IMR-90 (cell line): ENCODE data around the gene SEC14L1. TPM values are rescaled to one million over a fixed set of nuclear protein-coding genes. Genes with fewer than 3 reads are reported as not detected.

ENCODE experiments used
- ATAC-seq: fragments of 200-7000 bp; cut with Tn5 transposase; 2 replicates; pipeline ENCODE4 v1.9.1; 2020; ENCODE audit warnings: low read depth, mild to moderate bottlenecking, moderate library complexity
- BruUV-seq: library from RNA; stranded (reverse); fragments of 400-500 nt; replicated peaks from 2 replicates; lab custom pipeline; 2021; lab: Mats Ljungman, UMichigan
- CTCF ChIA-PET: fragments of 300-600 bp; formaldehyde crosslinking; extraction: SDS; loops from one replicate; lab custom pipeline; 2021; ENCODE audit warnings: antibody characterized with exemption; lab: Yijun Ruan, JAX
- POLR2A ChIA-PET: fragments of 300-600 bp; sonication (Branson Sonifier 250); formaldehyde crosslinking; loops from one replicate; lab custom pipeline; 2022; ENCODE audit warnings: antibody characterized with exemption; ENCODE audit not compliant: unreplicated experiment; lab: Charles Lee
- DNase-seq: peaks from one replicate; pipeline ENCODE4 v3.0.0; 2013
- H2AFZ ChIP-seq: replicated peaks from 2 replicates; pipeline ENCODE3; 2013; ENCODE audit warnings: low read length, mild to moderate bottlenecking; ENCODE audit not compliant: poor library complexity
- H2AK5ac ChIP-seq: 2 replicates; pipeline ENCODE4 v1.6.1; 2013; ENCODE audit warnings: low read depth, low read length, inconsistent platforms
- H2AK9ac ChIP-seq: replicated peaks from 2 replicates; pipeline ENCODE3; 2013; ENCODE audit warnings: mild to moderate bottlenecking, low read depth, low read length, moderate library complexity; ENCODE audit not compliant: poor library complexity
- H2BK120ac ChIP-seq: 2 replicates; pipeline ENCODE4 v1.6.1; 2013; ENCODE audit warnings: low read depth, low read length, inconsistent platforms
- H2BK15ac ChIP-seq: 3 replicates; pipeline ENCODE4 v1.6.1; 2013; ENCODE audit warnings: low read depth, low read length, inconsistent platforms
- H2BK20ac ChIP-seq: 2 replicates; pipeline ENCODE4 v1.6.1; 2013; ENCODE audit warnings: low read depth, mild to moderate bottlenecking, inconsistent platforms, low read length, moderate library complexity
- H2BK5ac ChIP-seq: 2 replicates; pipeline ENCODE4 v1.6.1; 2013; ENCODE audit warnings: mild to moderate bottlenecking, low read depth, low read length, inconsistent platforms; ENCODE audit not compliant: poor library complexity, severe bottlenecking
- H3K14ac ChIP-seq: replicated peaks from 2 replicates; pipeline ENCODE4 v1.6.1; 2013; ENCODE audit warnings: low read depth, low read length, inconsistent platforms
- H3K18ac ChIP-seq: 2 replicates; pipeline ENCODE4 v1.6.1; 2013; ENCODE audit warnings: low read depth, low read length, control low read depth
- H3K23ac ChIP-seq: 2 replicates; pipeline ENCODE4 v1.6.1; 2013; ENCODE audit warnings: low read depth, low read length, inconsistent platforms
- H3K27ac ChIP-seq: 2 replicates; pipeline ENCODE4 v1.5.1; 2013; ENCODE audit warnings: mild to moderate bottlenecking, control low read depth, low read length; ENCODE audit not compliant: insufficient read depth
- H3K27me3 ChIP-seq: 2 replicates; pipeline ENCODE4 v1.6.1; 2013; ENCODE audit warnings: low read length; ENCODE audit not compliant: control insufficient read depth, insufficient read depth
- H3K36me3 ChIP-seq: 2 replicates; pipeline ENCODE4 v1.6.1; 2013; ENCODE audit warnings: low read length, mixed read lengths; ENCODE audit not compliant: control insufficient read depth, insufficient read depth
- H3K4ac ChIP-seq: 2 replicates; pipeline ENCODE4 v1.6.1; 2013; ENCODE audit warnings: low read depth, low read length, inconsistent platforms
- H3K4me1 ChIP-seq: 2 replicates; pipeline ENCODE4 v1.6.1; 2013; ENCODE audit warnings: low read length, mixed read lengths; ENCODE audit not compliant: control insufficient read depth, insufficient read depth
- H3K4me2 ChIP-seq: 2 replicates; pipeline ENCODE4 v1.6.1; 2013; ENCODE audit warnings: low read depth, mild to moderate bottlenecking, control low read depth, low read length, moderate library complexity
- H3K4me3 ChIP-seq: 2 replicates; pipeline ENCODE4 v1.5.1; 2013; ENCODE audit warnings: low read depth, mild to moderate bottlenecking, control low read depth, low read length, moderate library complexity; ENCODE audit not compliant: insufficient read depth
- H3K56ac ChIP-seq: 2 replicates; pipeline ENCODE4 v1.6.1; 2013; ENCODE audit warnings: low read length, inconsistent platforms; ENCODE audit not compliant: insufficient read depth; ENCODE audit errors: extremely low read depth
- H3K79me1 ChIP-seq, 2 experiments: 2 replicates each; pipeline ENCODE4 v1.6.1; 2013; ENCODE audit warnings: low read length in 2 of 2, inconsistent platforms in 1 of 2, low read depth in 1 of 2
- H3K9ac ChIP-seq: 2 replicates; pipeline ENCODE4 v1.6.1; 2013; ENCODE audit warnings: low read depth, low read length, control low read depth
- H3K9me1 ChIP-seq: 2 replicates; pipeline ENCODE4 v1.6.1; 2013; ENCODE audit warnings: low read length, inconsistent platforms; ENCODE audit not compliant: insufficient read depth
- H3K9me3 ChIP-seq: 2 replicates; pipeline ENCODE4 v1.6.1; 2013; ENCODE audit warnings: low read length; ENCODE audit not compliant: control insufficient read depth, insufficient read depth
- H4K20me1 ChIP-seq: 2 replicates; pipeline ENCODE4 v1.6.1; 2013; ENCODE audit warnings: low read length, inconsistent platforms; ENCODE audit not compliant: insufficient read depth
- H4K5ac ChIP-seq: 2 replicates; pipeline ENCODE4 v1.6.1; 2013; ENCODE audit warnings: mild to moderate bottlenecking, low read depth, low read length, control low read depth
- H4K8ac ChIP-seq, 2 experiments: 2 replicates each; pipeline ENCODE4 v1.6.1; 2013; ENCODE audit warnings: low read depth in 2 of 2, low read length in 2 of 2, control low read depth in 1 of 2, inconsistent platforms in 1 of 2
- H4K91ac ChIP-seq: 2 replicates; pipeline ENCODE4 v1.6.1; 2013; ENCODE audit warnings: low read depth, low read length, inconsistent platforms; ENCODE audit not compliant: insufficient read depth
- BHLHE40 ChIP-seq: fragments of 150-350 bp; IDR thresholded peaks from 2 replicates; pipeline ENCODE4 v1.6.1; 2016; ENCODE audit warnings: mild to moderate bottlenecking, low read depth, low read length
- CEBPB ChIP-seq: IDR thresholded peaks from 2 replicates; pipeline ENCODE4 v1.6.1; 2012; ENCODE audit warnings: low read depth, low read length, improper control_type of control experiment
- CHD1 ChIP-seq: IDR thresholded peaks from 2 replicates; pipeline ENCODE4 v1.6.1; 2012; ENCODE audit warnings: low read depth, low read length, improper control_type of control experiment
- FOS ChIP-seq: fragments of 150-350 bp; IDR thresholded peaks from 2 replicates; pipeline ENCODE4 v1.6.1; 2016; ENCODE audit warnings: low read depth, low read length
- MAFK ChIP-seq: IDR thresholded peaks from 2 replicates; pipeline ENCODE4 v1.6.1; 2012; ENCODE audit warnings: low read depth, low read length, improper control_type of control experiment
- MAZ ChIP-seq: IDR thresholded peaks from 2 replicates; pipeline ENCODE4 v1.6.1; 2012; ENCODE audit warnings: low read depth, mild to moderate bottlenecking, low read length, improper control_type of control experiment, moderate library complexity, borderline replicate concordance
- MXI1 ChIP-seq: IDR thresholded peaks from 2 replicates; pipeline ENCODE4 v1.6.1; 2012; ENCODE audit warnings: low read depth, mild to moderate bottlenecking, low read length, moderate library complexity, borderline replicate concordance
- NFE2L2 ChIP-seq: fragments of 150-350 bp; IDR thresholded peaks from 2 replicates; pipeline ENCODE4 v1.6.1; 2016; ENCODE audit warnings: low read depth, mild to moderate bottlenecking, low read length
- POLR2A ChIP-seq: IDR thresholded peaks from 2 replicates; pipeline ENCODE4 v1.6.1; 2012; ENCODE audit warnings: mild to moderate bottlenecking, low read depth, low read length
- RAD21 ChIP-seq: IDR thresholded peaks from 2 replicates; pipeline ENCODE4 v1.6.1; 2012; ENCODE audit warnings: low read length, improper control_type of control experiment
- RCOR1 ChIP-seq: IDR thresholded peaks from 2 replicates; pipeline ENCODE4 v1.6.1; 2012; ENCODE audit warnings: mild to moderate bottlenecking, low read length, improper control_type of control experiment; ENCODE audit not compliant: insufficient replicate concordance
- RFX5 ChIP-seq: IDR thresholded peaks from 2 replicates; pipeline ENCODE4 v1.8.0; 2012; ENCODE audit warnings: low read depth, mild to moderate bottlenecking, low read length, moderate library complexity
- SMC3 ChIP-seq: fragments of 150-350 bp; IDR thresholded peaks from 2 replicates; pipeline ENCODE4 v1.6.1; 2016; ENCODE audit warnings: low read depth, mild to moderate bottlenecking, antibody characterized with exemption, low read length, moderate library complexity
- WGBS, 2 experiments: methylation state at CpG; one replicate each; pipeline versions ENCODE4 v1.1.5 to v1.1.7; 2013; ENCODE audit warnings: missing lambda C conversion rate in 2 of 2; ENCODE audit not compliant: insufficient read length in 1 of 2; ENCODE audit errors: extremely low coverage in 2 of 2; 5-methylcytosine and 5-hydroxymethylcytosine counted together
- dilution Hi-C: fragments of 300-500 bp; cut with HindIII; formaldehyde crosslinking; loops from one replicate; pipeline ENCODE4 v1.14.3; 2018; ENCODE audit warnings: low sequenced_read_pairs; ENCODE audit not compliant: unreplicated experiment
- in situ Hi-C: fragments of 300-500 bp; cut with MboI; formaldehyde crosslinking; loops from 3 replicates; pipeline ENCODE4 v1.14.3; 2019; ENCODE audit warnings: low sequenced_read_pairs, inconsistent platforms, mixed read lengths
- intact Hi-C: fragments of 100-400 bp; cut with micrococcal nuclease; formaldehyde crosslinking; loops from 2 replicates; pipeline ENCODE4 v1.10.0; 2022
- polyA plus RNA-seq, 3 experiments: library from polyadenylated mRNA; depleted of rRNA; stranded (reverse); fragments of >200 nt; gene quantifications; 2 replicates each; pipeline ENCODE4 v1.2.3, GENCODE V29; 2012; ENCODE audit warnings: low replicate concordance in 1 of 3
- total RNA-seq: library from RNA; depleted of rRNA; stranded (reverse); fragments of >200 nt; gene quantifications from 2 replicates; pipeline ENCODE4 v1.2.3, GENCODE V29; 2012
- TF ChIP-seq, protein P1 (sequence below): fragments of 150-350 bp; IDR thresholded peaks from 2 replicates; pipeline ENCODE4 v1.6.1; 2017; ENCODE audit warnings: mild to moderate bottlenecking, antibody characterized with exemption, low read length, low read depth
- TF ChIP-seq, protein P2 (sequence below): fragments of 150-350 bp; IDR thresholded peaks from 2 replicates; pipeline ENCODE4 v1.6.1; 2016; ENCODE audit warnings: low read depth, mild to moderate bottlenecking, low read length, moderate library complexity, borderline replicate concordance
- TF ChIP-seq, protein P3 (sequence below): conservative IDR thresholded peaks from 2 replicates; pipeline ENCODE4 v1.5.1; 2012; ENCODE audit warnings: mild to moderate bottlenecking, low read depth, low read length, improper control_type of control experiment

SEC14L1 gene
- total and polyA plus RNA-seq, 2 of the 4 experiments (the other 2 are of a cell fraction) = 24.9 to 35.8 TPM

DNA sequence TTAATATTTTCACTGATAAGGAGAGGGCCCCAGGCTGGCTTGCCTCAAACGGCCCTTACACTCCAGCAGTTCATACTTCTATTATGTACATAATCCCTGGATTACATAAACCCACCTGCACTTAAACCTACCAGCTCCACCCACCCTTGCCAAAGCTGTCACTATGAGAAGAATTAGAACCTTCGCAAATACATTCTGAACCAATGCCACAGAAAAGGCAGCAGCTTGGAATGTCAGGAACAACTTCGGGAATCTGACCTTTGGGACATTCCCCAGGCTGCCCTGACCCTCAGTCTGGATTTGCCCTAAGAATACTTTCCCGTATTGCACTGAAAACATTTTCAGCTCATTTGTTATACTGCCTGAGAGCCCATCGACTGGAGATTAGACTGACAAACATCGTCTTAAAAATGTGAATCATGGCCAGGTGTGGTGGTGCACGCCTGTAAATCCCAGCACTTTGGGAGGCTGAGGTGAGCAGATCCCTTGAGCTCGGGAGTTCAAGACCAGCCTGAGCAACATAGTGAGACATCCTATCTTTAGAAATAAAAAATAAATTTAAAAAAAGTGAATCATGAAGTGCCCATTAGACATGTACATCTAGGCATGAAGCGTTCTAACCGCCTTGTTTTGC is 21.0 kb upstream of the SEC14L1 start:
- H3K27me3 ChIP-seq = no peaks in the 10 kb centered on the region
- no peak overlapping the region for H3K27ac ChIP-seq
- H4K91ac ChIP-seq = peak overlapping the region; percentile 40
- no peak overlapping the region for H3K23ac ChIP-seq
- H3K79me1 ChIP-seq = peaks cover 0 to 5% of the 10 kb centered on the region in 2 experiments; a peak in 1 of 4 replicates
- H2BK120ac ChIP-seq = peak overlapping the region; percentile 74
- no peak for ATAC-seq
- DNase-seq = no peak
- peaks cover 19% of the 10 kb centered on the region for H3K4me1 ChIP-seq
- ChIA-PET POLR2A (no interaction called here), CTCF (interaction anchor here (0.6 kb wide), 1 partner anchor 23 kb away, joined by 5 read pairs; no protein-coding TSS in a partner anchor)
- H3K9ac ChIP-seq = no peak overlapping the region
- H2AK9ac ChIP-seq = no peak overlapping the region
- intact Hi-C loops (no loop called here), in situ Hi-C loops (no loop called here), dilution Hi-C loops (no loop called here)
- peaks cover 19% of the 10 kb centered on the region for H3K9me1 ChIP-seq
- H3K14ac ChIP-seq = no peak overlapping the region
- H2BK20ac ChIP-seq = peak overlapping the region; percentile 72; the same call in 1 of the 2 replicates
- no peak overlapping the region for H2AFZ ChIP-seq
- peak overlapping the region; percentile 48; the same call in 1 of the 2 replicates for H3K4ac ChIP-seq
- 79% methylated on average over 7 of the region's 10 CpGs; no CpG with 5 or more reads in 1 of the 2 experiments for WGBS, 2 experiments
- H3K4me3 ChIP-seq = no peak overlapping the region
- no peak overlapping the region for H3K4me2 ChIP-seq
- no peak overlapping the region for H3K56ac ChIP-seq
- H3K9me3 ChIP-seq = no peaks in the 10 kb centered on the region
- H3K36me3 ChIP-seq = no peaks in the 10 kb centered on the region
- H4K20me1 ChIP-seq = no peaks in the 10 kb centered on the region
- no peak overlapping the region for H3K18ac ChIP-seq
- no peak overlapping the region for H2BK5ac ChIP-seq
- peak overlapping the region; percentile 87; the same call in 1 of the 3 replicates for H2BK15ac ChIP-seq
- no TSS peak for BruUV-seq
- no peak overlapping the region for H4K8ac ChIP-seq
- H4K5ac ChIP-seq = no peak overlapping the region
- TF ChIP-seq MAZ (no peak), RAD21 (no peak), CHD1 (no peak), NFE2L2 (no peak), MXI1 (no peak), CEBPB (no peak), POLR2A (no peak), BHLHE40 (no peak), RCOR1 (no peak), SMC3 (no peak), MAFK (no peak), FOS (no peak), RFX5 (no peak)
- TF ChIP-seq, protein P1, sequence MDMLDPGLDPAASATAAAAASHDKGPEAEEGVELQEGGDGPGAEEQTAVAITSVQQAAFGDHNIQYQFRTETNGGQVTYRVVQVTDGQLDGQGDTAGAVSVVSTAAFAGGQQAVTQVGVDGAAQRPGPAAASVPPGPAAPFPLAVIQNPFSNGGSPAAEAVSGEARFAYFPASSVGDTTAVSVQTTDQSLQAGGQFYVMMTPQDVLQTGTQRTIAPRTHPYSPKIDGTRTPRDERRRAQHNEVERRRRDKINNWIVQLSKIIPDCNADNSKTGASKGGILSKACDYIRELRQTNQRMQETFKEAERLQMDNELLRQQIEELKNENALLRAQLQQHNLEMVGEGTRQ = no peak
- TF ChIP-seq, protein P2, sequence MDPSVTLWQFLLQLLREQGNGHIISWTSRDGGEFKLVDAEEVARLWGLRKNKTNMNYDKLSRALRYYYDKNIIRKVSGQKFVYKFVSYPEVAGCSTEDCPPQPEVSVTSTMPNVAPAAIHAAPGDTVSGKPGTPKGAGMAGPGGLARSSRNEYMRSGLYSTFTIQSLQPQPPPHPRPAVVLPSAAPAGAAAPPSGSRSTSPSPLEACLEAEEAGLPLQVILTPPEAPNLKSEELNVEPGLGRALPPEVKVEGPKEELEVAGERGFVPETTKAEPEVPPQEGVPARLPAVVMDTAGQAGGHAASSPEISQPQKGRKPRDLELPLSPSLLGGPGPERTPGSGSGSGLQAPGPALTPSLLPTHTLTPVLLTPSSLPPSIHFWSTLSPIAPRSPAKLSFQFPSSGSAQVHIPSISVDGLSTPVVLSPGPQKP = no peak
- TF ChIP-seq, protein P3, sequence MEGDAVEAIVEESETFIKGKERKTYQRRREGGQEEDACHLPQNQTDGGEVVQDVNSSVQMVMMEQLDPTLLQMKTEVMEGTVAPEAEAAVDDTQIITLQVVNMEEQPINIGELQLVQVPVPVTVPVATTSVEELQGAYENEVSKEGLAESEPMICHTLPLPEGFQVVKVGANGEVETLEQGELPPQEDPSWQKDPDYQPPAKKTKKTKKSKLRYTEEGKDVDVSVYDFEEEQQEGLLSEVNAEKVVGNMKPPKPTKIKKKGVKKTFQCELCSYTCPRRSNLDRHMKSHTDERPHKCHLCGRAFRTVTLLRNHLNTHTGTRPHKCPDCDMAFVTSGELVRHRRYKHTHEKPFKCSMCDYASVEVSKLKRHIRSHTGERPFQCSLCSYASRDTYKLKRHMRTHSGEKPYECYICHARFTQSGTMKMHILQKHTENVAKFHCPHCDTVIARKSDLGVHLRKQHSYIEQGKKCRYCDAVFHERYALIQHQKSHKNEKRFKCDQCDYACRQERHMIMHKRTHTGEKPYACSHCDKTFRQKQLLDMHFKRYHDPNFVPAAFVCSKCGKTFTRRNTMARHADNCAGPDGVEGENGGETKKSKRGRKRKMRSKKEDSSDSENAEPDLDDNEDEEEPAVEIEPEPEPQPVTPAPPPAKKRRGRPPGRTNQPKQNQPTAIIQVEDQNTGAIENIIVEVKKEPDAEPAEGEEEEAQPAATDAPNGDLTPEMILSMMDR = no peak
- peak overlapping the region; percentile 92 for H2AK5ac ChIP-seq
